HL-60/S4 (cell line): ENCODE results near the gene VSX2.

Source experiments
- in situ Hi-C: fragments of 300-500 bp; cut with MboI; formaldehyde crosslinking; loops from 2 replicates; pipeline ENCODE4 v1.14.3; 2022; ENCODE audit warnings: low sequenced_read_pairs

Gene VSX2

GRCh38 chr14:74221741-74222140, 17.5 kb upstream of the VSX2 start:
- in situ Hi-C loops, result no loop called here

GRCh38 chr14:74223016-74223415, 16.2 kb upstream of the VSX2 start:
- in situ Hi-C loops, result no loop called here

- in situ Hi-C loops, result no loop called here
Observed at GRCh38 chr14:74231784-74232183, 7.5 kb upstream of the VSX2 start.

GRCh38 chr14:74235017-74235416, 4.2 kb upstream of the VSX2 start:
- in situ Hi-C loops, result no loop called here

GRCh38 chr14:74237441-74237840, 1.8 kb upstream of the VSX2 start:
- in situ Hi-C loops, result no loop called here

GRCh38 chr14:74239848-74240793, 872 bp downstream of the VSX2 start:
- in situ Hi-C loops, result no loop called here

GRCh38 chr14:74240794-74241651, 1.8 kb downstream of the VSX2 start:
- in situ Hi-C loops, result no loop called here

- in situ Hi-C loops, result no loop called here
Observed at GRCh38 chr14:74241652-74242017, 2.4 kb downstream of the VSX2 start.

GRCh38 chr14:74242021-74242779, 3.0 kb downstream of the VSX2 start:
- in situ Hi-C loops, result no loop called here

- in situ Hi-C loops, result no loop called here
Observed at GRCh38 chr14:74242780-74243042, 3.5 kb downstream of the VSX2 start.

GRCh38 chr14:74243051-74243450, 3.8 kb downstream of the VSX2 start:
- in situ Hi-C loops, result no loop called here

GRCh38 chr14:74244115-74244514, 4.9 kb downstream of the VSX2 start:
- in situ Hi-C loops, result no loop called here

- in situ Hi-C loops, result no loop called here
Observed at GRCh38 chr14:74245292-74245691, 6.0 kb downstream of the VSX2 start.

GRCh38 chr14:74246542-74246941, 7.3 kb downstream of the VSX2 start:
- in situ Hi-C loops, result no loop called here

- in situ Hi-C loops, result no loop called here
Observed at GRCh38 chr14:74248017-74248416, 8.8 kb downstream of the VSX2 start.

- in situ Hi-C loops, result no loop called here
Observed at GRCh38 chr14:74249433-74250375, 10.5 kb downstream of the VSX2 start.

GRCh38 chr14:74255281-74255680, 16.0 kb downstream of the VSX2 start:
- in situ Hi-C loops, result no loop called here

- in situ Hi-C loops, result no loop called here
Observed at GRCh38 chr14:74257078-74257940, 18.1 kb downstream of the VSX2 start.
